NCI-H128 (cell line): ENCODE results near the gene TMEM130.

Source experiments
- DNase-seq: peaks from one replicate; lab custom pipeline; 2025; ENCODE audit not compliant: unreplicated experiment; lab: John Stamatoyannopoulos, UW

Gene TMEM130

DNA sequence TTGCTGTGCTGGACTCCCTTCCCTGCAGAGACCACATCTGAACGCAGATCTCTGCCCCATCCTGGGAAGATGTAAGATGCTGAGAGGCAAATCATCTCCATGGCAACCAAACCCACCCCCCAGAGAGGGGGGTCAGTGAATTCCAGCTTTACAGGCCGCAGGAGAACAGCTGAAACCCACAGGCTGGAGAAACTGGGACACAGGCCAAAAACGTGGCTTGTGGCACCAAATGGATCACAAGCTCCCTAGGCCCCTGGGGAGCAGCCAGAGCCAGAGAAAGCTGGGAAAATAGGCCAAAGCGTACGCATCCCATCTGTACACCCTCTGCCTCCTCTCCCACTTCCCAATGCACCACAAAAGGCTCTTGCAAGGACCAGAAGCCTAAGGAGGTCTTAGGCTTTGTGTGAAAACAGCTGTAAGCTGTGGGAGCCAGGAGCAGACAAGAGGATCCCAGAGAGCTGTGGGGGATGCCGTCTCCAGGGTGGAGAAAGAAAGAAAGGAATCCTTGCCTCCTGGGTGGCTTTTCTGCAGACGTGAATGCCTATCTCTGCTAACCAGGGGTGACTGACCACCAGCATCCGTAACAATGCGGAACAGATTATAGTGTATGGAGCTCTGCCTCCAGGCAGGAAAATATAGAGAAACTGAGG is 59.5 kb downstream of the TMEM130 start:
- DNase-seq = no peak

- no peak for DNase-seq
Measured at GRCh38 chr7:98808751-98809460, 60.9 kb downstream of the TMEM130 start.

DNA sequence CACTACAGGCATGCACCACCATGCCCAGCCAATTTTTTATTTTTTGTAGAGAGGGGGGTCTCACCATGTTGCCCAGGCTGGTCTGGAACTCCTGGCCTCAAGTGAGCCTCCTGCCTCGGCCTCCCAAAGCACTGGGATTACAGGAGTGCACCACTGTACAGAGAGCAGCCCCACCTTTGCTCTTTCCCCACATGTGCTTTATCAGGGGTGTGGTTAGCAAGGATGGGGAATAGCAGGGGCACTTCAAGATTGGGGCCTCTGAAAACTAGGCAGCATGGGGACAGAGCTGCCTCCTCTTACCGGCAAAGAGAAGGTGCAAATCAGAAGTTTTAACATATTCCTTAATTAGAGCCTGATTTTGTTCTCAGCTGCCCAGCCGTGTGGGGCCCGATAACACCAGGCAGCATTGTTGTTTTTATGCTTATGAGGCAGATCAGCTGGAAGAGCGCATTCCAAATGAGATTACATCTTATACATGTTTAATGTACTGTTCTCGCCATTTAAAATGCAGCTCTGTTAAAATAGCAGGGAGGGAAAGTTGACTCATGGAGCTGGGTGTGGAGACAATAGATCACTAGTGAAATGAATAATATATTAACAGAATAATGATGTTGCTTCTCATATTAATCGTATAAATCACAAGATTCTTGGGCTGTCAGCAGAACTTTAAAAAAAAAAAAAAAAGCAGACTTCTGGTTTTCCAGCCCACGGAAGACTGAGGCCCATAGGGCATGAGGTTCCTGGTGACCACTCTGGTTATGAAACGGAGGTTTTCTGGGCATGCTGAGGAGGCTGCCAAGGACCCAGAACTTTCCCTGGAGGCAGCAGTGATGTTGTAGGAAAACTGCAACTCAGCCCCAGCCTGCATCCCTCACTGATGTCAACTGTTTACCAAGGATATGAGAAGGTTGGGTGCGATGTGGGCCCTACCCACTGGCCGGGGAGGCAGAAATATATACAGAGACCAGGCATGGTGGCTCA is 62.5 kb downstream of the TMEM130 start:
- DNase-seq = no peak

DNA sequence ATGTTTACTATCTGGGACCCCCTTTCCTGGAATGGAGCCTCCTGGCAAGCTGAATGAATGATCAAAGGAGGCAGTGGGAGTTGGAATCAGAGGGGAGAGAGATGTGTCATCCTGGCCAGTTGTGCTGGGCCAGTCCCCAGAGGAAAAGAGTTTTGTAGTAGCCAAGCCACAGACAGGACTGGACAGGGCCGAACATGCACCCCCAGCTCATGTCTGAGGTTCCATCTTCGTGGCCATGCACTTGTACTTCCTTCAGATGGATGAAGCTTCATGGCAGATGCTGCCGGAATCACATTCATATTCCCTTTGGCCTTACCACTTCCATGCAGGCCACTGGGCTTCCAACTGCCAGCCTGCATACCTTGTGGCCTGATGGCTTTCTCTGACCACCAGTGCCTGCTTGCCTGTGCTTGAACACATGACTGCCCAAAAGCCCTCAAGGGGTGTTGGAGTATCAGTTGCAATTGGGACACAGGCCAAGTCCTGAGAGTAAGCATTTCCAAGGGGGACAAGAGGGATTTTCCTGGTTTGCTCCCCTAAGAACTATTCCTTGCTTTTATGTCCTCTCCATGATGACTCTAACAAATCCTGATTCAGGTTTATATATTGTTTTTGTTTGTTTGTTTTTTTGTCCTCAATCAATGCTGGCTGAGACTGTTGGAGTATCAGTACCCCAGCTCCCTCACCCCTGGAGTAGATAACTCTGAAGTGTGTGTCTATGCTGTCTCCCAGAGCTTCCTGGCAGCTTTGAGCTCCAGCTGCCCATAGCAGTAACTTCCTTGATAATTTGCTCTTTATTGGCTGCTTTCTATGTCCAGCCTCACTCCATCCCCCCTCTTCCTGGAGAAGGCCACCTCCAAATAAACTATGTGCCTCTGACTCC is 63.6 kb downstream of the TMEM130 start:
- no peak for DNase-seq

- no peak for DNase-seq
Measured at GRCh38 chr7:98802781-98803110, 67.1 kb downstream of the TMEM130 start.

GRCh38 chr7:98802088-98802780 is 67.6 kb downstream of the TMEM130 start:
- peak; percentile 37 for DNase-seq

GRCh38 chr7:98800996-98801395 is 68.8 kb downstream of the TMEM130 start:
- no peak for DNase-seq

DNA sequence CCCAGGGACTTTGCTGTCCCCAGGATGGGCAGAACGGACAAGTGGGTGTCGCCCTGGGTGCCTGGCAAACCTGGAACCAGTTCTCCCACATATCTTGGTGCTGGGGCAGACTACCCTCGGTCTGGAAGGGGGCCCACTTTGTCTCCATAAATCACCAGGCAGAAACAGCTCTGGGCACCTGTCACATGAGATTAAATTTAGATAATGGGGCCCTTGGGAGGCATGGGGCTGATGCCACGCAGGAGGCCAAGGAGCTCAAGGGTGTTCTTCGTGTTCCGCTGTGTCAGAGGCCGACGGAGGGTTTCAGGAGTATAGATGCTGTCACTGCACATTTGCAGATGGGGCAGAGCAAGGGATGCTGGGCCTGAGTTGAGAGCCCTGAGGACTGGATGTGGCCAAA is 72.7 kb downstream of the TMEM130 start:
- DNase-seq = no peak
